Measurements from ENCODE around the gene CACHD1. TPM values are rescaled to one million over a fixed set of nuclear protein-coding genes. Genes with fewer than 3 reads are reported as not detected.

The CACHD1 gene
- total RNA-seq, 1 experiment from 2014 or later, result 8.4 TPM

DNA sequence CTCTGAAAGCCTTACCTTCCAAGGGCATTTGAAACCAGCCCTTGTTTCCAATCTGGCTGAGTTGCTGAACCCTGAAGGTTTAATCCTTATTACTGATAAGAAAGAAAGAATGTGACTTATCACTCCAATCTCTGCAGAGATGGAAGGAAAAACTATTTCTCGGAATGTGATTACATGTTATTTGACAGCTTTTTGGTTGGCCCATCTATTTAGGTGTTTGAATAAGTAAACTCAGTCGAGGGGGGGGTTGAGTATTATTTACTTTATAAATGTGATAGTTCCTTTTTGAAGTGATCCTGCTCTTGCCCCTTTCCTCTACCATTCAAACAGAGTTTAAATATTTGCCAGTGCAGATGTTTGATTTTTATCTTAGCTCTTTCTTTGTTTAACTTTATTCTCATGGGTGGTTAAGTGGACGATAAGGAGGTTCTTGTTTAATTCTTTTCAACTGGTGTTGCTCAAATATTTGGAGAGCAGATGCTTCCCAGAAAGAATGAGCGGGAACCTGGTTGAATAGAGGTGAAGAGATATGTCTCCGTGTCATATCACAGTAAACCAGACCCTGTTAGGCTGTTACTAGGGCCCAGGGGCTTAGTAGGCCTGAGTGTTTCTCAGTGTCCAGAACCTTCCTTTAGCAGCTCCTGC is 126.1 kb downstream of the CACHD1 start:
- H4K20me1 ChIP-seq (ENCODE audit: insufficient read depth), result no peaks in the 10 kb centered on the region
- H3K27ac ChIP-seq (ENCODE audit: low read depth, low read length), result no peak overlapping the region
- no peak overlapping the region for H3K9ac ChIP-seq (ENCODE audit: low read length)
- no peaks in the 10 kb centered on the region for H3K79me2 ChIP-seq (ENCODE audit: insufficient read depth, low read length)
- H3K9me2 ChIP-seq (ENCODE audit: insufficient read depth), result no peaks in the 10 kb centered on the region
- no peaks in the 10 kb centered on the region for H3K9me3 ChIP-seq (ENCODE audit: control insufficient read depth in 1 of 2, insufficient read depth in 1 of 2, low read depth in 1 of 2, low read length in 2 of 2)
- no peaks in the 10 kb centered on the region for H3K27me3 ChIP-seq (ENCODE audit: insufficient read depth, low read length)
- H3K4me1 ChIP-seq (ENCODE audit: control insufficient read depth in 1 of 2, insufficient read depth in 2 of 2, low read length in 2 of 2), result peaks cover 0 to 6% of the 10 kb centered on the region in 2 experiments; a peak in 1 of 4 replicates
- DNase-seq (ENCODE audit: low read depth, low spot score), result no peak
- no peaks in the 10 kb centered on the region for H3K36me3 ChIP-seq (ENCODE audit: control insufficient read depth in 1 of 2, insufficient read depth in 2 of 2, low read length in 2 of 2)
- ChIA-PET RAD21 (ENCODE audit: low non-redundant PET in 1 of 2, low total read pairs in 2 of 2, uncharacterized antibody in 2 of 2, unreplicated experiment in 2 of 2) (no interaction called here), CTCF (no interaction called here), POLR2A (no interaction called here)
- no peak for ATAC-seq
- no TSS peak for BruUV-seq (replicated peaks)
- no peak overlapping the region for H3K4me2 ChIP-seq (ENCODE audit: low read length)
- intact Hi-C loops (cut with micrococcal nuclease), result no loop called here
- TF ChIP-seq TCF7L2 (IDR thresholded peaks at IDR 0.05; ENCODE audit: borderline replicate concordance, extremely low read depth, insufficient read depth, insufficient read length) (no peak), JUND (IDR thresholded peaks at IDR 0.05) (no peak), ZNF274 (IDR thresholded peaks at IDR 0.05; ENCODE audit: low read depth, low read length) (no peak), ELF1 (IDR thresholded peaks at IDR 0.05; ENCODE audit: borderline replicate concordance, low read depth) (no peak), ZFX (IDR thresholded peaks at IDR 0.05) (no peak), POLR2AphosphoS5 (IDR thresholded peaks at IDR 0.05; ENCODE audit: low read depth, low read length) (no peak), SIN3A (IDR thresholded peaks at IDR 0.05; ENCODE audit: low read depth) (no peak), YY1 (IDR thresholded peaks at IDR 0.05; ENCODE audit: extremely low read depth, insufficient replicate concordance, low read depth, low read length) (no peak), SP1 (IDR thresholded peaks at IDR 0.05; ENCODE audit: low read depth) (no peak), RAD21 (IDR thresholded peaks at IDR 0.05; ENCODE audit: low read depth) (no peak)
- TF ChIP-seq, protein P1, sequence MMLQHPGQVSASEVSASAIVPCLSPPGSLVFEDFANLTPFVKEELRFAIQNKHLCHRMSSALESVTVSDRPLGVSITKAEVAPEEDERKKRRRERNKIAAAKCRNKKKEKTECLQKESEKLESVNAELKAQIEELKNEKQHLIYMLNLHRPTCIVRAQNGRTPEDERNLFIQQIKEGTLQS (IDR thresholded peaks at IDR 0.05), result no peak
- TF ChIP-seq, protein P2, sequence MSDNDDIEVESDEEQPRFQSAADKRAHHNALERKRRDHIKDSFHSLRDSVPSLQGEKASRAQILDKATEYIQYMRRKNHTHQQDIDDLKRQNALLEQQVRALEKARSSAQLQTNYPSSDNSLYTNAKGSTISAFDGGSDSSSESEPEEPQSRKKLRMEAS (IDR thresholded peaks at IDR 0.05), result no peak
- H3K4me3 ChIP-seq (replicated peaks in 1 of 2; ENCODE audit: low read depth in 1 of 2, low read length in 2 of 2), result no peak overlapping the region
- H2AFZ ChIP-seq (ENCODE audit: low read depth, low read length, poor library complexity, severe bottlenecking), result no peak overlapping the region

Measured in HCT116 (cell line).